Endodermal cell (in vitro differentiated cells): Measurements from ENCODE around the gene TBC1D1. TPM values are rescaled to one million over a fixed set of nuclear protein-coding genes. Genes with fewer than 3 reads are reported as not detected.

Source experiments
- DNase-seq: peaks from one replicate; pipeline ENCODE4 v3.0.0-alpha.2; 2017
- H3K27ac ChIP-seq: 2 replicates; pipeline ENCODE4 v1.5.1; 2013; ENCODE audit warnings: mild to moderate bottlenecking, low read depth, low read length, moderate library complexity
- H3K27me3 ChIP-seq: 2 replicates; pipeline ENCODE4 v1.6.1; 2013; ENCODE audit warnings: mild to moderate bottlenecking, low read length, moderate library complexity; ENCODE audit not compliant: insufficient read depth, control insufficient read depth, poor library complexity, severe bottlenecking
- H3K36me3 ChIP-seq: 2 replicates; pipeline ENCODE4 v1.7.0; 2013; ENCODE audit warnings: mild to moderate bottlenecking, low read length, moderate library complexity; ENCODE audit not compliant: control insufficient read depth, insufficient read depth
- H3K4me1 ChIP-seq: one replicate; pipeline ENCODE4 v1.7.0; 2013; ENCODE audit warnings: low read length; ENCODE audit not compliant: control insufficient read depth, insufficient read depth
- H3K4me3 ChIP-seq: 2 replicates; pipeline ENCODE4 v1.5.1; 2013; ENCODE audit warnings: mild to moderate bottlenecking, low read length, moderate library complexity
- H3K9ac ChIP-seq: 2 replicates; pipeline ENCODE4 v1.6.1; 2013; ENCODE audit warnings: mild to moderate bottlenecking, low read length, moderate library complexity; ENCODE audit not compliant: poor library complexity, severe bottlenecking; ENCODE audit errors: extremely low read depth
- H3K9me3 ChIP-seq: 2 replicates; pipeline ENCODE4 v1.6.1; 2013; ENCODE audit warnings: mild to moderate bottlenecking, low read length, moderate library complexity; ENCODE audit not compliant: control insufficient read depth
- H3K27ac Mint-ChIP-seq: 2 replicates; pipeline ENCODE4 v1.8.0; 2020; ENCODE audit warnings: mixed read lengths
- H3K27me3 Mint-ChIP-seq: 2 replicates; pipeline ENCODE4 v1.8.0; 2021; ENCODE audit warnings: mild to moderate bottlenecking, mixed read lengths; ENCODE audit not compliant: insufficient read depth
- H3K36me3 Mint-ChIP-seq: 2 replicates; pipeline ENCODE4 v1.8.0; 2020; ENCODE audit warnings: low read depth, mixed read lengths
- H3K4me1 Mint-ChIP-seq: 2 replicates; pipeline ENCODE4 v1.8.0; 2020; ENCODE audit warnings: mixed read lengths
- H3K4me3 Mint-ChIP-seq: 2 replicates; pipeline ENCODE4 v1.8.0; 2020; ENCODE audit warnings: mild to moderate bottlenecking, moderate library complexity, mixed read lengths
- H3K9me3 Mint-ChIP-seq: 2 replicates; pipeline ENCODE4 v1.8.0; 2020; ENCODE audit warnings: mild to moderate bottlenecking, mixed read lengths
- CTCF ChIP-seq: fragments of 200-600 bp; sonication (generic); conservative IDR thresholded peaks from 2 replicates; pipeline ENCODE4 v1.5.0; 2021; ENCODE audit warnings: antibody characterized with exemption, mild to moderate bottlenecking
- WGBS, 2 experiments: methylation state at CpG; one replicate each; pipeline versions ENCODE4 v1.1.5 to v1.1.7; 2013; ENCODE audit warnings: missing lambda C conversion rate in 2 of 2, mixed read lengths in 1 of 2; ENCODE audit not compliant: insufficient coverage in 1 of 2, insufficient read length in 1 of 2; 5-methylcytosine and 5-hydroxymethylcytosine counted together
- total RNA-seq, 2 donors: library from RNA; stranded (reverse); fragmentation: NEBNext Ultra II Directional in 1 of 2; extraction: Animal tissue kit (Norgen Biotek cat#: 25700) in 1 of 2; gene quantifications; 2 replicates in 1 of 2; 3 replicates in 1 of 2; pipeline ENCODE4 v1.2.1, GENCODE V29; 2021

TBC1D1 gene
- total RNA-seq, 2 donors from 2014 or later = 110 to 122 TPM

- no peak for DNase-seq
- H3K27me3 ChIP-seq = no peaks in the 10 kb centered on the region
- 100% methylated on average over 1 of the region's 2 CpGs for WGBS, 2 experiments
Measured at GRCh38 chr4:37876156-37876555, 14.7 kb upstream of the TBC1D1 start.

GRCh38 chr4:37879365-37879764 is 11.5 kb upstream of the TBC1D1 start:
- Histone ChIP-seq H3K4me1 (no peaks in the 10 kb centered on the region), H3K27ac (no peak overlapping the region), H3K27me3 (peaks cover 9% of the 10 kb centered on the region), H3K9me3 (peaks cover 5% of the 10 kb centered on the region), H3K9ac (no peak overlapping the region), H3K36me3 (no peaks in the 10 kb centered on the region), H3K4me3 (no peak overlapping the region)
- DNase-seq = no peak
- no peak overlapping the region for H3K4me3 Mint-ChIP-seq
- H3K36me3 Mint-ChIP-seq = no peaks in the 10 kb centered on the region
- no peak overlapping the region for H3K27ac Mint-ChIP-seq
- H3K9me3 Mint-ChIP-seq = peaks cover 2% of the 10 kb centered on the region
- no peaks in the 10 kb centered on the region for H3K4me1 Mint-ChIP-seq
- WGBS, 2 experiments = 90 to 99% methylated on average over 8 of the region's 8 CpGs
- H3K27me3 Mint-ChIP-seq = peaks cover 3% of the 10 kb centered on the region
- no peak for TF ChIP-seq CTCF

More at GRCh38 chr4:37876156-37876555, 14.7 kb upstream of the TBC1D1 start:
- TF ChIP-seq CTCF = no peak
- Mint-ChIP-seq H3K4me3 (no peak overlapping the region), H3K4me1 (no peaks in the 10 kb centered on the region), H3K27me3 (no peaks in the 10 kb centered on the region), H3K27ac (no peak overlapping the region), H3K36me3 (peaks cover 3% of the 10 kb centered on the region), H3K9me3 (no peaks in the 10 kb centered on the region)
- Histone ChIP-seq H3K27ac (no peak overlapping the region), H3K4me1 (no peaks in the 10 kb centered on the region), H3K36me3 (no peaks in the 10 kb centered on the region), H3K9me3 (no peaks in the 10 kb centered on the region), H3K9ac (no peak overlapping the region), H3K4me3 (no peak overlapping the region)

GRCh38 chr4:37881811-37882210 is 9.1 kb upstream of the TBC1D1 start:
- H3K36me3 ChIP-seq = no peaks in the 10 kb centered on the region
- H3K4me3 Mint-ChIP-seq = no peak overlapping the region
- H3K4me1 Mint-ChIP-seq = no peaks in the 10 kb centered on the region
- DNase-seq = no peak
- peaks cover 21% of the 10 kb centered on the region for H3K27me3 ChIP-seq
- H3K9me3 ChIP-seq = peaks cover 14% of the 10 kb centered on the region
- peaks cover 13% of the 10 kb centered on the region for H3K27me3 Mint-ChIP-seq
- no peak overlapping the region for H3K27ac ChIP-seq
- no peak for TF ChIP-seq CTCF
- no peaks in the 10 kb centered on the region for H3K4me1 ChIP-seq
- H3K9me3 Mint-ChIP-seq = peaks cover 5% of the 10 kb centered on the region
- no peaks in the 10 kb centered on the region for H3K36me3 Mint-ChIP-seq
- H3K27ac Mint-ChIP-seq = no peak overlapping the region
- H3K9ac ChIP-seq = no peak overlapping the region
- H3K4me3 ChIP-seq = no peak overlapping the region
- WGBS, 2 experiments = 81 to 88% methylated on average over 2 to 5 of the region's 5 CpGs
